Lower leg skin (tissue), 3 donors: Measurements from ENCODE around the gene PACSIN2.

ENCODE experiments used
- POLR2A ChIP-seq, 2 donors: fragments of 450-650 bp; IDR thresholded peaks; one replicate each; pipeline ENCODE4 v1.6.1; 2016 to 2017; ENCODE audit warnings: antibody characterized with exemption in 2 of 2, mild to moderate bottlenecking in 1 of 2, moderate library complexity in 1 of 2
- TF ChIP-seq, protein P1 (sequence below), 3 donors: fragments of 450-650 bp; IDR thresholded peaks; one replicate each; pipeline ENCODE4 v1.5.1; 2016; ENCODE audit warnings: antibody characterized with exemption in 3 of 3, mild to moderate bottlenecking in 3 of 3, moderate library complexity in 2 of 3

DNA sequence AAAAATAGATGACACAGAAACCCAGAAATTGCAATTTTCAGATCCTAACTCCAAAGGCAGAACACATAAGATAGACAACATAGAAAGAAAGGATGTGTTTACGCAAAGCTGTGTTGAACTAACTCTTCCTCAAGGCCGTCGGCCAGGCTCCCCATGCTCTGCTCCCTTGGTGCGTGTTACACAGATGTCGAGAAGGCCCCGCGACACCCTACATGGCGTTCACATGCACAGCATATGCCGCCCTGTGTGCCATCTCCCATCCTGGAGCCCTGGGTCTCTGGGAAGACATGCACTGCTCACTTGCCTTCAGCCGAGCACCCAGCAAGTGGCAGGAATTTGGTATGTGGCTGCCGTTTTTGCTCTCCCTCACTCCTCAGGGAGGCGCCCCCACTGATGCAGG is 110.9 kb downstream of the PACSIN2 start:
- TF ChIP-seq, protein P1, sequence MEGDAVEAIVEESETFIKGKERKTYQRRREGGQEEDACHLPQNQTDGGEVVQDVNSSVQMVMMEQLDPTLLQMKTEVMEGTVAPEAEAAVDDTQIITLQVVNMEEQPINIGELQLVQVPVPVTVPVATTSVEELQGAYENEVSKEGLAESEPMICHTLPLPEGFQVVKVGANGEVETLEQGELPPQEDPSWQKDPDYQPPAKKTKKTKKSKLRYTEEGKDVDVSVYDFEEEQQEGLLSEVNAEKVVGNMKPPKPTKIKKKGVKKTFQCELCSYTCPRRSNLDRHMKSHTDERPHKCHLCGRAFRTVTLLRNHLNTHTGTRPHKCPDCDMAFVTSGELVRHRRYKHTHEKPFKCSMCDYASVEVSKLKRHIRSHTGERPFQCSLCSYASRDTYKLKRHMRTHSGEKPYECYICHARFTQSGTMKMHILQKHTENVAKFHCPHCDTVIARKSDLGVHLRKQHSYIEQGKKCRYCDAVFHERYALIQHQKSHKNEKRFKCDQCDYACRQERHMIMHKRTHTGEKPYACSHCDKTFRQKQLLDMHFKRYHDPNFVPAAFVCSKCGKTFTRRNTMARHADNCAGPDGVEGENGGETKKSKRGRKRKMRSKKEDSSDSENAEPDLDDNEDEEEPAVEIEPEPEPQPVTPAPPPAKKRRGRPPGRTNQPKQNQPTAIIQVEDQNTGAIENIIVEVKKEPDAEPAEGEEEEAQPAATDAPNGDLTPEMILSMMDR (IDR thresholded peaks at IDR 0.05), result no peak
- no peak for TF ChIP-seq POLR2A (IDR thresholded peaks at IDR 0.05)
